Measurements from ENCODE around the gene TCF20.
A peak's percentile ranks its signal among the peaks of the same experiment; 100 is the strongest.

TCF20 gene

GRCh38 chr22:42314709-42315391 is 44.4 kb upstream of the TCF20 start:
- TF ChIP-seq CTCF (IDR thresholded peaks at IDR 0.05; ENCODE audit: low read depth, low read length): no peak
- no peak overlapping the region for H3K4me3 ChIP-seq (replicated peaks in 1 of 2; ENCODE audit: low read depth in 2 of 2, low read length in 2 of 2)
- no peak for DNase-seq (ENCODE audit: low read depth in 2 of 2)

- no peak overlapping the region for H3K4me3 ChIP-seq (replicated peaks in 1 of 2; ENCODE audit: low read depth in 2 of 2, low read length in 2 of 2)
- TF ChIP-seq CTCF (IDR thresholded peaks at IDR 0.05; ENCODE audit: low read depth, low read length): peak; percentile 42
- DNase-seq (ENCODE audit: low read depth in 2 of 2): peak; percentile 28 to 47
Observed at GRCh38 chr22:42313804-42314581, 43.5 kb upstream of the TCF20 start.

- DNase-seq (ENCODE audit: low read depth in 2 of 2): no peak
- no peak overlapping the region for H3K4me3 ChIP-seq (replicated peaks in 1 of 2; ENCODE audit: low read depth in 2 of 2, low read length in 2 of 2)
- no peak for TF ChIP-seq CTCF (IDR thresholded peaks at IDR 0.05; ENCODE audit: low read depth, low read length)
Observed at GRCh38 chr22:42313204-42313603, 42.8 kb upstream of the TCF20 start.

- H3K4me3 ChIP-seq (replicated peaks in 1 of 2; ENCODE audit: low read depth in 2 of 2, low read length in 2 of 2): no peak overlapping the region
Observed at GRCh38 chr22:42310291-42311015, 40.0 kb upstream of the TCF20 start.

GRCh38 chr22:42309865-42310264 is 39.4 kb upstream of the TCF20 start:
- DNase-seq (ENCODE audit: low read depth in 2 of 2): no peak
- no peak overlapping the region for H3K4me3 ChIP-seq (replicated peaks in 1 of 2; ENCODE audit: low read depth in 2 of 2, low read length in 2 of 2)
- no peak for TF ChIP-seq CTCF (IDR thresholded peaks at IDR 0.05; ENCODE audit: low read depth, low read length)

More at GRCh38 chr22:42310291-42311015, 40.0 kb upstream of the TCF20 start:
- TF ChIP-seq CTCF (IDR thresholded peaks at IDR 0.05; ENCODE audit: low read depth, low read length): no peak
- DNase-seq (ENCODE audit: low read depth in 2 of 2): no peak

- DNase-seq (ENCODE audit: low read depth in 2 of 2): no peak
- H3K4me3 ChIP-seq (replicated peaks in 1 of 2; ENCODE audit: low read depth in 2 of 2, low read length in 2 of 2): no peak overlapping the region
- no peak for TF ChIP-seq CTCF (IDR thresholded peaks at IDR 0.05; ENCODE audit: low read depth, low read length)
Observed at GRCh38 chr22:42308892-42309468, 38.5 kb upstream of the TCF20 start.
